ENCODE data around the gene RNF4.
"Not testable (repeated sequence)": the region's sequence is repeated elsewhere in the genome, so short reads cannot be mapped to it uniquely, and the experiment has no call there.

The RNF4 gene

DNA sequence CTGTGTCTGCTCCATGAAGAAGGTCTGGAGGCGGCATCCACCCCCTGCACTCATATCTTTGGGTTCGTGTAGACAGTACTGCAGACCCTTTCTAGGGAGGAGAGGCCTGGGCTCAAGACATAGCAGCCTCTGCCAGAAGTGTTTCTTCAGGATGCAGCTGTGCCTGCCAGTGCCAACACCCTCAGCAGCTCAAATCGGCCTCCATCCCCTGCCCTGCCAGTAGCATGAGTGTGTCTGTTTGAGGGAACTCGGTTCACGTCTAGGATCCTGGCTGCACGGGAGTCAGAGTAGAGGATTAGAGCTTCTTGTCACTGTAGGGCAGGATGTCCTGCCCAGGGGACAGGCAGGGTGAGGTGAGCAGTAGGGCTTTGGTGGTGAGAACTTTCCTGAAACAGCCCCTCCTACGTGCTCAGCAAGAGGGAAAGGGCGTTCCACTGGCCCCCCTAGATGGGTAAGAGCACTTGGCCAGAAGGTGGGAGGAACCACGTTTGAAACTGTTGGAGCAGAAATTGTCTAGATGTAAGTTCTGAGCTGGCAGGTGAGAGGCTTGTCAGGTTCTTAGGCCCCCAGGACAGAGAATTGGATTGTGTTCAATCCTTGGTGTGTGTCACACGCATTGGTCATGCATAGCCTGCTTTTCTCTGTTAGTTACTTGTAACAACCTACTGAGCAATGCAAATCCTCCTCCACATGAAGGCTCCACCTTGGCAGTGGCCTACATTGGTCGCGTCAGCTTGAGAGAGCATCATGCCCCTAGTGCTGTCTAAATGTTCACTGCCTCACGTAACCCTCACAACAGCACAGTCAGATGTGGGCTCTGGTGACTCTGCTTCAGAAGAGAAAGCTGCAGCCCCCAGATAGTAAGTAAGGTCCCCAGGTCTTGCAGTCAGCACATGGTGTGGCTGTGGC is 41.7 kb downstream of the RNF4 start:
- no peak for ATAC-seq
- TF ChIP-seq, protein P1, sequence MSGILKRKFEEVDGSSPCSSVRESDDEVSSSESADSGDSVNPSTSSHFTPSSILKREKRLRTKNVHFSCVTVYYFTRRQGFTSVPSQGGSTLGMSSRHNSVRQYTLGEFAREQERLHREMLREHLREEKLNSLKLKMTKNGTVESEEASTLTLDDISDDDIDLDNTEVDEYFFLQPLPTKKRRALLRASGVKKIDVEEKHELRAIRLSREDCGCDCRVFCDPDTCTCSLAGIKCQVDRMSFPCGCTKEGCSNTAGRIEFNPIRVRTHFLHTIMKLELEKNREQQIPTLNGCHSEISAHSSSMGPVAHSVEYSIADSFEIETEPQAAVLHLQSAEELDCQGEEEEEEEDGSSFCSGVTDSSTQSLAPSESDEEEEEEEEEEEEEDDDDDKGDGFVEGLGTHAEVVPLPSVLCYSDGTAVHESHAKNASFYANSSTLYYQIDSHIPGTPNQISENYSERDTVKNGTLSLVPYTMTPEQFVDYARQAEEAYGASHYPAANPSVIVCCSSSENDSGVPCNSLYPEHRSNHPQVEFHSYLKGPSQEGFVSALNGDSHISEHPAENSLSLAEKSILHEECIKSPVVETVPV (CRISPR knock-in tag; IDR thresholded peaks at IDR 0.05) = no peak

DNA sequence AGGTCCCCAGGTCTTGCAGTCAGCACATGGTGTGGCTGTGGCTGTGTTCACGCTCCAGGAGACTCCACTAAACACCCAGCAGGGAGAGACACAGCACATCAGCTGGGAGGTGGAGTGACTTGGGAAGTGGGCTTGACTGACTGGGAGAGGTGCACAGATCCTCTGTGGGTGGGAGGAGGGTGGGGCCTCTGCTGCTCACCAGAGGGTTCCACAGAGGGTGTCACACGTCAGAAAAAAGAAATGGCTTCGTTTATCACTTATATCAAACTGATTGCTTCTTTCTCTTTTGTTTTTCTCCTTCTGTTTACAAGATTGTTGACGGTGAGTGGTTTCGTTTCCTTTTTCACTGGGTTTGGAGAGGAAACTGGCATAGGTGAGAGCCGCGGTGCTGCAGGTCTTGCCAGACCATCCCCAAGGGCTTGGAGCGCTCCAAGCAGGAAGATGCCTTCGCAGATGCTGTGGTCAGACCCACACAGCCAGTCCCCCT is 42.8 kb downstream of the RNF4 start:
- TF ChIP-seq BACH2 (CRISPR knock-in tag; IDR thresholded peaks at IDR 0.05; ENCODE audit: borderline replicate concordance) (no peak), TOX (CRISPR knock-in tag; IDR thresholded peaks at IDR 0.05; ENCODE audit: borderline replicate concordance) (no peak), TCF4 (CRISPR knock-in tag; IDR thresholded peaks at IDR 0.05; ENCODE audit: borderline replicate concordance) (no peak), ZFP30 (CRISPR knock-in tag; IDR thresholded peaks at IDR 0.05) (no peak), ZNF8 (CRISPR knock-in tag; IDR thresholded peaks at IDR 0.05) (no peak), ZNF70 (CRISPR knock-in tag; IDR thresholded peaks at IDR 0.05) (no peak), ARNTL (CRISPR knock-in tag; IDR thresholded peaks at IDR 0.05; ENCODE audit: borderline replicate concordance, low read depth) (no peak), ZC3H10 (CRISPR knock-in tag; IDR thresholded peaks at IDR 0.05) (no peak), SNAI2 (CRISPR knock-in tag; IDR thresholded peaks at IDR 0.05) (no peak), RARB (CRISPR knock-in tag; IDR thresholded peaks at IDR 0.05) (no peak), CSDC2 (CRISPR knock-in tag; IDR thresholded peaks at IDR 0.05) (no peak)
- TF ChIP-seq, protein P2, sequence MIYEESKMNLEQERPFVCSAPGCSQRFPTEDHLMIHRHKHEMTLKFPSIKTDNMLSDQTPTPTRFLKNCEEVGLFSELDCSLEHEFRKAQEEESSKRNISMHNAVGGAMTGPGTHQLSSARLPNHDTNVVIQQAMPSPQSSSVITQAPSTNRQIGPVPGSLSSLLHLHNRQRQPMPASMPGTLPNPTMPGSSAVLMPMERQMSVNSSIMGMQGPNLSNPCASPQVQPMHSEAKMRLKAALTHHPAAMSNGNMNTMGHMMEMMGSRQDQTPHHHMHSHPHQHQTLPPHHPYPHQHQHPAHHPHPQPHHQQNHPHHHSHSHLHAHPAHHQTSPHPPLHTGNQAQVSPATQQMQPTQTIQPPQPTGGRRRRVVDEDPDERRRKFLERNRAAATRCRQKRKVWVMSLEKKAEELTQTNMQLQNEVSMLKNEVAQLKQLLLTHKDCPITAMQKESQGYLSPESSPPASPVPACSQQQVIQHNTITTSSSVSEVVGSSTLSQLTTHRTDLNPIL (CRISPR knock-in tag; IDR thresholded peaks at IDR 0.05; ENCODE audit: low read depth) = no peak
- TF ChIP-seq, protein P1 (CRISPR knock-in tag; IDR thresholded peaks at IDR 0.05) = no peak
- TF ChIP-seq, protein P3, sequence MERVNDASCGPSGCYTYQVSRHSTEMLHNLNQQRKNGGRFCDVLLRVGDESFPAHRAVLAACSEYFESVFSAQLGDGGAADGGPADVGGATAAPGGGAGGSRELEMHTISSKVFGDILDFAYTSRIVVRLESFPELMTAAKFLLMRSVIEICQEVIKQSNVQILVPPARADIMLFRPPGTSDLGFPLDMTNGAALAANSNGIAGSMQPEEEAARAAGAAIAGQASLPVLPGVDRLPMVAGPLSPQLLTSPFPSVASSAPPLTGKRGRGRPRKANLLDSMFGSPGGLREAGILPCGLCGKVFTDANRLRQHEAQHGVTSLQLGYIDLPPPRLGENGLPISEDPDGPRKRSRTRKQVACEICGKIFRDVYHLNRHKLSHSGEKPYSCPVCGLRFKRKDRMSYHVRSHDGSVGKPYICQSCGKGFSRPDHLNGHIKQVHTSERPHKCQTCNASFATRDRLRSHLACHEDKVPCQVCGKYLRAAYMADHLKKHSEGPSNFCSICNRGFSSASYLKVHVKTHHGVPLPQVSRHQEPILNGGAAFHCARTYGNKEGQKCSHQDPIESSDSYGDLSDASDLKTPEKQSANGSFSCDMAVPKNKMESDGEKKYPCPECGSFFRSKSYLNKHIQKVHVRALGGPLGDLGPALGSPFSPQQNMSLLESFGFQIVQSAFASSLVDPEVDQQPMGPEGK (CRISPR knock-in tag; IDR thresholded peaks at IDR 0.05; ENCODE audit: borderline replicate concordance) = no peak
- no peak for ATAC-seq

DNA sequence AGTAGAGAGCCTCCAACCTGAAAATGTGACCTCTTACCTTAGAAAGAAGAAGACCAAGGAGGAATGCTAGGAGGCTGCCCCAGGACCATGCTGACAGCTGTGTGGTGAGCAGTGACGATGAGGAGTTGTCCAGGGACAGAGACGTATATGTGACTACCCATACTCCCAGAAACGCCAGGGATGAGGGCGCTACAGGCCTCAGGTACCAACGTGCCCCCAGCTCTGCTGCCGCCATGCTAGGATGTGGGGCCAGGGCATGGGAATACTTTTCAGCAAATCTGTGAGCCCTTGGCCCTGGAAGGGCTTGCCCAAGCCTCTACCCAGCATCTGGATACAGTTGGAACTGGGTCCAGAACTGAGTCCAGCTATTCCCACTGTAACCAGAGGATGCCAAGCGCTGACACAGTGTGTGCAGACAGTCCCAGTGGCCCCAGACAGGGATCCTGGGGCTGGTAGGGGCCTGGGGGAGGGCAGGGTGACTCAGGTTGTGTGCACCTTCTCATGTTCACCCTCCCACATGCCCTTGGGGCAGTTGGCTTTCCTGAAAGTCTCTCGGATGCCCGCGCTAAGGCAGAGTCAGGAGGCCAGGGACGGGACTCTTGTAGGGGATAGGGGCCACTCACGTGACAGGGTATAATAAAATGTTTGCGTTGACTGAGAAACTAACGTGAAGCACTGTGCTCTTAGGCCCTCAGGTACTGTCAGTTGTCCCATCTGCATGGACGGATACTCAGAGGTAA is 43.7 kb downstream of the RNF4 start:
- TF ChIP-seq BACH2 (CRISPR knock-in tag; IDR thresholded peaks at IDR 0.05; ENCODE audit: borderline replicate concordance) (no peak), TCF4 (CRISPR knock-in tag; IDR thresholded peaks at IDR 0.05; ENCODE audit: borderline replicate concordance) (no peak), GLIS3 (CRISPR knock-in tag; IDR thresholded peaks at IDR 0.05) (no peak), RARB (CRISPR knock-in tag; IDR thresholded peaks at IDR 0.05) (no peak), ESRRG (CRISPR knock-in tag; IDR thresholded peaks at IDR 0.05) (no peak), ZFP30 (CRISPR knock-in tag; IDR thresholded peaks at IDR 0.05) (no peak), TOX (CRISPR knock-in tag; IDR thresholded peaks at IDR 0.05; ENCODE audit: borderline replicate concordance) (no peak)
- TF ChIP-seq, protein P2 (CRISPR knock-in tag; IDR thresholded peaks at IDR 0.05; ENCODE audit: low read depth) = no peak
- TF ChIP-seq, protein P4, sequence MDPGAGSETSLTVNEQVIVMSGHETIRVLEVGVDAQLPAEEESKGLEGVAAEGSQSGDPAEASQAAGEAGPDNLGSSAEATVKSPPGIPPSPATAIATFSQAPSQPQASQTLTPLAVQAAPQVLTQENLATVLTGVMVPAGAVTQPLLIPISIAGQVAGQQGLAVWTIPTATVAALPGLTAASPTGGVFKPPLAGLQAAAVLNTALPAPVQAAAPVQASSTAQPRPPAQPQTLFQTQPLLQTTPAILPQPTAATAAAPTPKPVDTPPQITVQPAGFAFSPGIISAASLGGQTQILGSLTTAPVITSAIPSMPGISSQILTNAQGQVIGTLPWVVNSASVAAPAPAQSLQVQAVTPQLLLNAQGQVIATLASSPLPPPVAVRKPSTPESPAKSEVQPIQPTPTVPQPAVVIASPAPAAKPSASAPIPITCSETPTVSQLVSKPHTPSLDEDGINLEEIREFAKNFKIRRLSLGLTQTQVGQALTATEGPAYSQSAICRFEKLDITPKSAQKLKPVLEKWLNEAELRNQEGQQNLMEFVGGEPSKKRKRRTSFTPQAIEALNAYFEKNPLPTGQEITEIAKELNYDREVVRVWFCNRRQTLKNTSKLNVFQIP (CRISPR knock-in tag; IDR thresholded peaks at IDR 0.05; ENCODE audit: borderline replicate concordance, low read depth) = no peak
- ATAC-seq = no peak

DNA sequence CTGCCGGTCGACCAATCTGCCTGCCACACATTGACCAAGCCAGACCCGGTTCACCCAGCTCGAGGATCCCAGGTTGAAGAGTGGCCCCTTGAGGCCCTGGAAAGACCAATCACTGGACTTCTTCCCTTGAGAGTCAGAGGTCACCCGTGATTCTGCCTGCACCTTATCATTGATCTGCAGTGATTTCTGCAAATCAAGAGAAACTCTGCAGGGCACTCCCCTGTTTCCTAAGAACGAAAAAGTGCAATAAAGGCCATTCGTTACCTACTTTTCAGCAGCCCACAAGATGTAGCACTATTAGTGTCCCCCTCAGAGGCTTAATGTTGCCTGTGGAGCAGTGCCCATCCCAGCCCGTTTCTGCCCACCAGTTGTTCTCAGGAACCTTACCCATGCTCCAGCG is 45.3 kb downstream of the RNF4 start:
- ATAC-seq = not testable (repeated sequence)

DNA sequence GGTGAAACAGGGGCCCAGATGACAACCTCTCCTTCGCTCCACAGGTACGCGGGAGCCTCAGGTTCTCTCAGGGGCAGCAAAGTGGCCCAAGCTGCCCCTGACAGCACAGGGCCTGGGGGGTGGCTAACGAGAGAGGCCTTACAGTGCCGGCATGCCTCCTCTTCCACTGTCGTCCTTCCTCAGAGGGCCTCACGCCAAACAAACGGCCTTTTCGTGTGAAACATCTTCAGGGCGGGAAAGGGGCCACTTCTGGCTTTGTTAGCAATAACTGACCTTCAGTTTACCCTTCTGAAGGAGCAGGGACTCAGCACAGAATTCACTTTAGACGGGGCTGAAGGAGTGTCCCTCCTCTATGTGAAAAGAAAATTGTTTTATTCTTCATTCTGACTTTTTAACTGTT is 46.0 kb downstream of the RNF4 start:
- ATAC-seq = not testable (repeated sequence)

Measured in SK-N-SH treated with all-trans-retinoic acid at 6 μM for 48 hours (cell line).